Activated gamma-delta T cell treated with Interleukin-2 at 50 U/mL for 16 hours (primary cell): ENCODE data around the gene HJURP.

Experiments
- DNase-seq: peaks from one replicate; pipeline ENCODE4 v3.0.0-alpha.2; 2020

HJURP gene

DNA sequence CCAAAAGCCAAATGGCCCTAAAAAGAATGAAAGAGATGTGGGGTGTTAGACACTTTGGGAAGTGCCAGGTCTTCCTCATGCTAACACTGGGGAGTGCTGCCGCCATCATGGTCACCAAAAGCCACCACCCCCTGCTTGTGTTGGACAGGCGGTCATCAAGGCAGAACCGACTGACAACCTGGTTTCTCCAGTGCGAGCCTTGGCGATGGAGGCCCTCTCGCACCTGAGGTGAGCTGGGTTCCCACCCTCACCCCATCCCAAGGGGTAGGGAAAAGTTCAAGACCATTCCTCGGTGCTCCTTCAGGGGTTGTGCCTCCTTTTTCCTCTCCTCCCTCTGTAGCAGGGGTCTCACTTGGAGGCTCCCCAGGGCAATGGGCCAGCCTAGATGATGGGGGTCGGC, 42.6 kb downstream of the HJURP start:
- no peak for DNase-seq

DNA sequence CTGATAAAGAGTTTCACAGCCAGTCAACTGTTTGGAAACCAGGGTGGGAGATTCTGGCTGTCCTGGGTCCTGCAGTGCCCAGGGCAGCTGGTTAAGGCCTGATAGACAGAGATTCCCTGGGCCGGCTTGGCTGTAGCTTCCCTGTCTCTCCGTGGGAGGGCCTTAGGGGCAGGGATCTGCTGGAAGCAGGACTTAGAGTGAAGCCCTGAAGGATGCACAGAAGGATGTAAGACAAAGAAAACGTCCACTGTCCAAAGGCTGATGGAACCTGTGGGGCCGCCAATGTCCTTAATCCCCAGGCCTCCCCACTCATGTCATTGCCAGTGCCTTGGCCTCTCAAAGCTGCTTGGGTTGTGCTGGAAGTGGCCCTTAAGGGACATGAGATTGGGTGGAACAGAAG, 43.2 kb downstream of the HJURP start:
- no peak for DNase-seq

GRCh38 chr2:233810385-233810784, 44.0 kb downstream of the HJURP start:
- no peak for DNase-seq

- DNase-seq = no peak
Measured at GRCh38 chr2:233807966-233808935, 46.1 kb downstream of the HJURP start.

DNA sequence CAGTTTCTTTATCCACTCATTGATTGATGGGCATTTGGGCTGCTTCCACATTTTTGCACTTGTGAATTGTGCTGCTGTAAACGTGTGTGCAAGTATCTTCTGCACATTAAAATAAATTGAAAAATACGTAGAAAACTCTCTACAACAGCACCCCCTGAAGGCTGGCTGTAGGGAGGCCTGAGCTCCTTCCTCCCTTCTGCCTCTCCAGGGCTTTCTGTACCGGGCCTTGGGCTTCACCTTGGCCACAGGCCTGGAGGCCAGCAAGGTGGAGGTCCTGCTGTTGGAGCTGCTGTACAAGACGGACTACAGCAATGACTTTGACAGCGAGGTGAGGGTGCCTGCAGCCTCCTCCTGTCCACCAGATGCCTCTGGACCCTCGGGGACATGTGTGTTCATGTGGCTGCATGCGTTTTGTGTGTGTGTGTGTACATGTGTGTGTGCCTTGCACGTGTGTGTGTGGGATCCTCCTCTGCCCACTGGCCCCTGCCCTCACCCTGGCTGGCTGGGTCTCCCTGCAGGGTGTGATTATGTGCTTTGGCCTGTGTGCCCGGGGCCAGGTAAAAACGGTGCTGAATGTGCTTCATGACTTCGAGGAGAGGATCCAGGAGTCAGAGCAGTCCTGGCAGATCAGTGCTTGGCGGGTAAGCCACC, 47.0 kb downstream of the HJURP start:
- no peak for DNase-seq

DNA sequence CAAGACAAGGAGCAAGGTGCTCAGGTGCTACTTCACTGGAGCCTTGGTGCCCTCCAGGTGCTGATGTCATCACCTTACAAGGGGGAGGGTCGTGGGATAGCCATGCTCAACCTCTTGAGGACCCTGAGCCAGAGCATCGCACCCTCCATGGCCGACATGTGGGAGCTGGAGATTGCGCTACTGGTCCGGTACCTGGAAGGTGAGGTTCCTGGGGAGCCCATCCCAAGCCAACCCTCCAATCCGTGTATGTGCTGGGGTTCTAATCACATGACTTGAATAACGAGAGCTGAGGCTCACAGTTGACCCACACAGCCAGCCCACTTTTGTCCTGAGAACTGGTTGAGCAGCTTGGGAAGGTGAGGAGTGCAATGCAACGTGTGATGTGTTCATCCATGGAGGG, 50.3 kb downstream of the HJURP start:
- no peak for DNase-seq

- DNase-seq = no peak
Measured at GRCh38 chr2:233803292-233803911, 50.9 kb downstream of the HJURP start.

DNA sequence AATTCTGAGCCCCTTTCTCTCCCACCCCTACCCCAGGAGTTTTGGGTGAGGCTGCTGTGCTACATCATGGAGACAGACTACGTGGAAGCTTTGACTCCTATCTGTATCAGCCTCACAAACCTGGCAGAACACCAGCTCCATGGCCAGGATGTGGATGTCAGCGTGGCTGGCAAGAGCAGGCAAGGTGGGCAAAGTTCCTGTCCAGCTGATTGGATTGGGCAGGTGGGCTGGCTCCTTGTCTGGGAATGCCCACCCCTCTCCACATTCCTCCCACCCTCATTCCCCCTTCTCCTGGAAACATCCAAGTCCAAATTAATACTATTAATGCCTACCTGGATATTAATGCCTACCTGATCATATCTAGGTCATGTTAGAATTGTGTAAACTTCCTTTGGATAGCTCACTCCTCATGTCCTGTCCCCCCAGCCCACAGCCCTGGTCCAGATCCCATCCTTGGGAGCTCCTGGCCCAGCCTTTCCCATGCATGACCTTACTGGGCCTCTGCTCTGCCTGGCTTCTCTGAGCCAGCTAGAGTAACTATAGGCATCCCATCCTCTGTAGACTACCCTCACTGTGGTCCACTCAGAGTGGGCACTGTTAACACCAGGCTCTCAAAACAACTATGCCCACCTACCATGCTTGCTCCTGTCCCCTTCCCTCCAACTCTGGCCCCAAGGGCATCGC, 52.1 kb downstream of the HJURP start:
- no peak for DNase-seq

- DNase-seq = no peak
Measured at GRCh38 chr2:233801357-233802131, 52.8 kb downstream of the HJURP start.

GRCh38 chr2:233800208-233800607, 54.1 kb downstream of the HJURP start:
- DNase-seq = no peak

DNA sequence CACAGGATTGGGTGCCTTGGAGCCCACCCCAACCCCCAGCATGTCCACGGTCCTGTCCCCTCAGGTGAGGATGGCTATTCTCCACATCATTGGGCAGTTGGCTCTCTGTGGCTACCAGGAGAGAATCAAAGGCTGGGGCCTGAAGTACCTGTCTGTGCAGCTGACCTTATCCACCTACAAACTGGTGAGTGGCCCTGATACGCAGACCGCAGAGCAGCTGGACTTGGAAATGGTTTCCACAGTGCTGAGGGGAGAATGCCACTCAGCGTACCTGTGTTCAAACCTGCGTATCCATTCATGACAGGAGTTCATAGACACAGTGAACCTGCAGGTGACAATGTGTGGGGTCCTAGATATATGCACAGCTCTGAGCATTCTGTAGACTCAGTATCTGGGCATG, 54.6 kb downstream of the HJURP start:
- no peak for DNase-seq

DNA sequence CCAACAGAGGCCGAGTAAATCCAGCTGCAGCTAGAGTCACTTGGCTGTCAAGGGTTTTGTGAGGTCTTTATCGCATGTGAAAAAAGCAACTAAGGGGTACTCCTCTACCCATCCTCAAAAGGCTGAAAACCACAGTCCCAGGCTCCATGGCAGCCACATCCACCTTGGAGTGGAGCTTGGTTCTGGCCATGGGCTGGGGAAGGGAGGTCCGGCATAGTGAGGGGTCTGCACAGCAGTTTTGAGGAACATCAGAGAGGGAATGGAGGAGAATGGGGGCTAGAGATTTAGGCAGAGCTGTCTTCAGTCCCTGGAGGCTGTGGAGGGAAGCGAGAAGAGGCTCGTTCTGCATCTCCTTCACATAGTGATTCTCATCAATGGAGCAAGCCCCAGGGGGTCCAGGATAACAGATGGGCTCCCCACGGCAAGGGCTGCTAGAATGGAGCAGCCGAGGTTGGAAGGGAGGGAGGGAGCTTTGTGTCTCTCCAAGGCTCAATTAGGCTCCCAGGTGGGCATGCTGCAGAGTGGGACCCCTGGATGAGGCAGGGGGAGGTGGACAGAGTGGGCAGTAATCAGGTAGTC, 55.2 kb downstream of the HJURP start:
- no peak for DNase-seq

GRCh38 chr2:233798335-233799086, 55.8 kb downstream of the HJURP start:
- no peak for DNase-seq

GRCh38 chr2:233796254-233796653, 58.1 kb downstream of the HJURP start:
- no peak for DNase-seq

GRCh38 chr2:233795735-233796171, 58.6 kb downstream of the HJURP start:
- no peak for DNase-seq

GRCh38 chr2:233794128-233794658, 60.1 kb downstream of the HJURP start:
- no peak for DNase-seq

- no peak for DNase-seq
Measured at GRCh38 chr2:233793465-233794127, 60.7 kb downstream of the HJURP start.

- DNase-seq = no peak
Measured at GRCh38 chr2:233792720-233793119, 61.6 kb downstream of the HJURP start.

GRCh38 chr2:233791883-233792329, 62.4 kb downstream of the HJURP start:
- no peak for DNase-seq
